HT-29 (cell line): ENCODE results near the gene SIX2. TPM values are rescaled to one million over a fixed set of nuclear protein-coding genes. Genes with fewer than 3 reads are reported as not detected.

Experiments used
- DNase-seq: peaks from one replicate; pipeline ENCODE4 v3.0.0-alpha.2; 2015; ENCODE audit warnings: low spot score
- total RNA-seq: library from RNA; depleted of rRNA; stranded (reverse); fragments of >200 nt; shearing (Covaris generic); gene quantifications from 2 replicates; pipeline ENCODE4 v1.2.3, GENCODE V29; 2014

Gene SIX2
- total RNA-seq, 1 experiment from 2014 or later = not detected

DNA sequence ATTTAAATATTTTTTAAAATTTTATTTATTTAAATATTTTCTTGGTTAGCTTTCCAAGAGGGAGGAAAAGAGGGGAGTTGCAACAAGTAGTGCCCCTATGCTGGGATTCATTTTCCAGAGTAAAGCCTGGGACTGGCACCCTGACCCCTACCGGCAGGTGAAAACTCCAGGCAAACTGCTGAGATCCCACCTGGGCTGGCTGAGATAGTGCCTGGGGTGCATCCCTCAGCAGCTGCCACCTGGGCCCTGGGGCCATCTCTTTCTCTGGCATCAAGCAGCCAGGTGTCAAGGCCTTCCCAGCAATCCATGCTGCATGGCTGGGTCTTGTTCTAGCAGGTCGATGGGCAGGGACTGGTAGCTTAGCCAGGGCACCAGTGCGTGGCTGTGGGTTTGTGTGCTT lies 6.6 kb downstream of the SIX2 start:
- DNase-seq = no peak

DNA sequence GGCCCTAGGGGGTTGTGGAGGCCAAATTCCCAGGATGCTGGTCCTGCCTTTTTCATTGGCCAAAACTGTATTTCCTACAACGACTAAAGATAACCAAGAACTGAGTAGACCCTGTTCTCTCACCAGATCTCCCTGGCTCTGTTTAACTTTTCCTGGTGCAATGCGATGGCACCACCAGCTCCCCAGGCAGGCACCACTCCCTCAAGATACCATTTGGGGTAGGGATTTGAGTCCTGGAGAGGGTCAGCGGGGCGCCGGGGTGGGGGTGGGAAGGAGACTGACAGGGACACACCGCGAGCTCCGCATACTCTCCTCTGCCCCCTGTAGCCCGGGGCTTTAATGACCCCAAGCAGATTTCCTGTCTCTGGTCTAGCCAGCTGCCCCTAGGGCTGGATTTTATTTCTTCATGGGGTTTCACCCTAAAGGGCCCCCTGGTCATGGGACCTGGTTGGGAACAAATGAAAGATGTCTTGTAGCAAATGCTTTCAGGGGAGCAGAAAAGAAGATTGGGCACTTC lies 7.3 kb downstream of the SIX2 start:
- no peak for DNase-seq

DNA sequence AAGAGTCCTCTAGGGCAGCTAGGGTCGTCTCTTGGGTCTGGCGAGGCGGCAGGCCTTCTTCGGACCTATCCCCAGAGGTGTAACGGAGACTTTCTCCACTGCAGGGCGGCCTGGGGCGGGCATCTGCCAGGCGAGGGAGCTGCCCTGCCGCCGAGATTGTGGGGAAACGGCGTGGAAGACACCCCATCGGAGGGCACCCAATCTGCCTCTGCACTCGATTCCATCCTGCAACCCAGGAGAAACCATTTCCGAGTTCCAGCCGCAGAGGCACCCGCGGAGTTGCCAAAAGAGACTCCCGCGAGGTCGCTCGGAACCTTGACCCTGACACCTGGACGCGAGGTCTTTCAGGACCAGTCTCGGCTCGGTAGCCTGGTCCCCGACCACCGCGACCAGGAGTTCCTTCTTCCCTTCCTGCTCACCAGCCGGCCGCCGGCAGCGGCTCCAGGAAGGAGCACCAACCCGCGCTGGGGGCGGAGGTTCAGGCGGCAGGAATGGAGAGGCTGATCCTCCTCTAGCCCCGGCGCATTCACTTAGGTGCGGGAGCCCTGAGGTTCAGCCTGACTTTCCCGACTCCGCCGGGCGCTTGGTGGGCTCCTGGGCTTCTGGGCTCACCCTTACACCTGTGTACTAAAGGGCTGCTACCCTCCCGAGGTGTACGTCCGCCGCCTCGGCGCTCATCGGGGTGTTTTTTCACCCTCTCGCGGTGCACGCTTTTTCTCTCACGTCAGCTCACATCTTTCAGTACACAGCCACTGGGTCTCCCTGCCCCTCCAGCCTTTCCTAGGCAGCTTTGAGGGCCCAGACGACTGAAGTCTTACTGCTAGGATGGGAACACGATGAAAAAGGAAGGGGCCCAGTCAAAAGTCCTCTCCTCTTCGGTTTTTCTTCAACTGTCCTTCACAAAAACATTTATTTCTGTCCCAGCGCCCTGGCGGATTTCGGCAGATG lies 8.1 kb downstream of the SIX2 start:
- no peak for DNase-seq

DNA sequence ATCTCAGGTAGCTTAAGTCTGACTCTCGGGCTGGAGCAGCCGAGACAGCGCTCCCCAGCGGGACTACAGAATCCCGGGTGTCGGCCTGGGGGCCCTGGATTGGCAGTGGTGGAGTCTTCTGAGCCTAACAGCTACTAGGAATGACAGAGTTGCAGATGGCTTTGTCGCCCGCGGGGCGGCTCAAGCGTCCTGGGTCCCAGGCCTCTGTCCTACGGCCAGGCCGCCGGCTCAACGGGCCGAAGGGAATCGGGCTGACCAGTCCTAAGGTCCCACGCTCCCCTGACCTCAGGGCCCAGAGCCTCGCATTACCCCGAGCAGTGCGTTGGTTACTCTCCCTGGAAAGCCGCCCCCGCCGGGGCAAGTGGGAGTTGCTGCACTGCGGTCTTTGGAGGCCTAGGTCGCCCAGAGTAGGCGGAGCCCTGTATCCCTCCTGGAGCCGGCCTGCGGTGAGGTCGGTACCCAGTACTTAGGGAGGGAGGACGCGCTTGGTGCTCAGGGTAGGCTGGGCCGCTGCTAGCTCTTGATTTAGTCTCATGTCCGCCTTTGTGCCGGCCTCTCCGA lies 8.8 kb downstream of the SIX2 start:
- DNase-seq = no peak

DNA sequence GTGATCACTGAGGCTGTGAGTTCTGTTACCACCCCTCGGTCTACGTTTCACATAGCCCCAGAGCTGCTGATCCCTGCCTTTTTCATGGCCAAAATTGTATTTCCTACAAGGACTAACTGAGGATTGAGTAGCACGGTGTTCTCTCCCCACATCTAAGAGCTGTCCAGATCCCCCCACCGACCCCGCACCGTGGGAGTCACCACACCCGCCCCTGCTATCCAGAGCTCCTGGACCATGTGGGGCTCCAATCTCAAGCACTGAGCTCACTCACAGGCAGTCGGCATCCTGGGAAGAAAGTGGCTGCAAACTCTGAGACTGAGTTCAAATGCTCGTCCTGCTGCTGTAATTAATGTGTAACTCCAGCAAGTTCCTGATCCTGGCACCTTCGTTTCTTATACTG lies 9.7 kb downstream of the SIX2 start:
- no peak for DNase-seq

DNA sequence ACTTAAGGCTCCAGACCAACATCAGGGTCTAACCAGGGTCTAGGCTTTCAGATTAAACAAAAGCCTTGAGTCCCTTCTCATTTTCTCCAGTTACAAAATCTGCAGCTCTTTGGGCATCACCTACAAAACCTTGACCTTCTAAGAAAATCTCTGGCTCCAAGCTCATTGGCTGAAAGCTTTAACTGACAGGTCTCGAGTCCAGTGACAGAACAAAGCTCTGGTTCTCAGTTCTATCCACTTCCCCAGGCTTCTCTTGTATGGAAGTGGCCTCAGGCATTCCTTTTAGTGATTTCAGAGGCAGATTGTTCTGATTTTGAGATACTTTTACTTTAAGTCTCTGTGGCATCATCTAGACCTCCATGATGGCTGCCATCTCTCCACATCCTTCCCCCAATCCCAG lies 11.3 kb downstream of the SIX2 start:
- DNase-seq = peak; percentile 20

DNA sequence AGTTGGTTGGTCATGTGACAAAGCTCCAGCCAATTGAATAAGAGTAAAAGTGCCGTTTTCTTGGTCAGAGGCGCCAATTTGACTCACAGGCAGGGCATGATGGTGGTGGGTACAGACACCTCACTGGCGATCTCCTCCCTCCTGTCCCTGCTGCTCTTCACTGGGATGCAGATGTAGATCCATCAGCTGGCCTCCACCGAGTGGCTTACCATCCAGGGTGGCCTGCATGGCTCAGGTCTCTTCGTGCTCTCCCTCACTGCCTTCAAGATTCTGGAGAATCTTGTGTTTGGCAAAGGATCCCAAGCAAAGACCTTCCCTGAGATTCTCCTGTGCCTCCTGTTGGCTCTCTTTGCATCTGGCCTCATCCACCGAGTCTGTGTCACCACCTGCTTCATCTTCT lies 12.9 kb downstream of the SIX2 start:
- no peak for DNase-seq

DNA sequence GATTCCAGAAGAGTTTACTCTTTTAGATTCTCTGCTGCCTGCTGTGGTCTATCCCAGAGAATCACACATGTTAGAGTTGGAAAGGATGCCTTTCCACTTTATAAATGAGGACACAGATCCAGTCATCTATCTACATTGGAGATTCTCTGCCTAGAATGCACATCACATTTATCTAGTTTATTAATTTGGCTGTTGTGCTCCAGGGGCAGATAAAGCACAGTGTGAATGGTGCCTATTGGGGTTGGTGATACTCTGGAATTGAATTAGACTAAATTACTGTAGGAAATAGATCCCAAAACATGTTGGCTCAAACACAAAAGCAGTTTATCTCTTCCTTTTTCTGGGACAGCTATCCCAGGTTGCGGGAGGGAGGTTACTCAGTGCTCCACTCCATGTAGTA lies 14.9 kb downstream of the SIX2 start:
- DNase-seq = no peak

DNA sequence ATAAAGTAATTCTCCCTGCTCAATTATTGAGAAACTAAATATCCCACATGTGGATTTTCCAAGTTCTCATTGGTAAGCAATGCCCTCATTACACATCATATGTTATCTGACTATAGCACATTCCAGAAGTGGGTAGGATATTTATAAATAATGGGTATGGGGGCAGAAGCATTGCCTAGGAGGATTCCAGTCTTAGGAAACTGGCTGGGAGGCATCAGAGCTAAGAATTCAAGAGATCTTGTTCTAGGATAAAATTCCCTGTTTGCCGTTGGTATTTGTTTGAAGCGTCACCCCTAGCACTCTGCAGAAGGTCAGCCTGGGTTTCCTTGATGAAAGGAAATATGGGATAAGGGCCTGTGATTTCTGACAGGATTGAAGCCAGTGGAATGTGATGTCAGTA lies 20.1 kb downstream of the SIX2 start:
- no peak for DNase-seq

DNA sequence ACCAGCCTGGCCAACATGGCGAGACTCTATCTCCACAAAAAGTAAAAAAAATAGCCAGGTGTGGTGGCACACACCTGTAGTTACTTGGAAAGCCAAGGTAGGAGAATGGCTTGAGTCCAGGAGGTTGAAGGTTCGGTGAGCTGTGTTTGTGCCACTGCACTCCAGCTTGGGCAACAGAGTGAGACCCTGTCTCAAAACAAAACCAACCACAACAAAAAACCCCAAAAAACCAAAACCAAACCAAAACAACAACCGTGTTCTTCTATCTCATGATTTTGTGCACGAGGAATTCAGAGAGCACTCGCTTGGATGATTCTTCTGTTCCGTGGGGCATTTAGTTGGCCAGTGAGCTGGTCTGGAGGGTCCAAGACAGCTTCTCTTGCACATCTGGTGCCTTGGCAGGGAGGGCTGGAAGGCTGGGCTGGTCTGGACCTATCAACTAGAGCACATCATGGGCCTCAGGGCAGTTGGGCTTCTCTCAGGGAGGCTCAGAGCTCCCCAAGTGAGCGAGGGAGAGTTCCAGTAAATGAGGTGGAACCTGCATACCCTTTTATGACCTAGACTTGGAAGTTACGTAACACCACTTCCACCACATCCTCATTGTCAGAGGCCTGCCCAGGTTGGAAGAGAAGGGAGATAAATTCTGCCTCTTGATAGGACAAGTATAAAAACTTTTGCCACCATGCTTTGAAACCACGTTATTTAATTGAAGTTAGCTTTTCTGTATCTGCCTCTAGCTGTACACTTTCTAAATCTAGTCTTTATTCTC lies 25.2 kb downstream of the SIX2 start:
- DNase-seq = no peak

DNA sequence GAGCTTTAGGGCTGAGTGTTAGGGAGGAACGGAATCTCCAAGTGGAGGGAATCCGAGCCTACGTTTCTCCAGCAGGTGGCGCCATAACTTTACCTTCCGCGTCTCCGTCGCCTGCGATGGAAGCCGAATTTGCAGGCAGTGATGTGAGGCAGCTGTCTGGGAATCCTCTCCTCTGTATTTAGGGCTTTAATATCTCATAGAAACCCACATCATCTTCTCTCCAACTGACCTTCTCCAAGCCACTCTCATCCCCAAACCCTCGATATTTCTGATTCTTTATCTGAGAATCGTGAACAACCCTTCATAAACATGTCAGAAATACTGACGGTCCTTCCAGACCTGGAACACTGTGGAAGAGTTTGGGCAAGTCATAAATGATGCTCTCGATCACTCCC lies 27.5 kb downstream of the SIX2 start:
- peak; percentile 86 for DNase-seq

DNA sequence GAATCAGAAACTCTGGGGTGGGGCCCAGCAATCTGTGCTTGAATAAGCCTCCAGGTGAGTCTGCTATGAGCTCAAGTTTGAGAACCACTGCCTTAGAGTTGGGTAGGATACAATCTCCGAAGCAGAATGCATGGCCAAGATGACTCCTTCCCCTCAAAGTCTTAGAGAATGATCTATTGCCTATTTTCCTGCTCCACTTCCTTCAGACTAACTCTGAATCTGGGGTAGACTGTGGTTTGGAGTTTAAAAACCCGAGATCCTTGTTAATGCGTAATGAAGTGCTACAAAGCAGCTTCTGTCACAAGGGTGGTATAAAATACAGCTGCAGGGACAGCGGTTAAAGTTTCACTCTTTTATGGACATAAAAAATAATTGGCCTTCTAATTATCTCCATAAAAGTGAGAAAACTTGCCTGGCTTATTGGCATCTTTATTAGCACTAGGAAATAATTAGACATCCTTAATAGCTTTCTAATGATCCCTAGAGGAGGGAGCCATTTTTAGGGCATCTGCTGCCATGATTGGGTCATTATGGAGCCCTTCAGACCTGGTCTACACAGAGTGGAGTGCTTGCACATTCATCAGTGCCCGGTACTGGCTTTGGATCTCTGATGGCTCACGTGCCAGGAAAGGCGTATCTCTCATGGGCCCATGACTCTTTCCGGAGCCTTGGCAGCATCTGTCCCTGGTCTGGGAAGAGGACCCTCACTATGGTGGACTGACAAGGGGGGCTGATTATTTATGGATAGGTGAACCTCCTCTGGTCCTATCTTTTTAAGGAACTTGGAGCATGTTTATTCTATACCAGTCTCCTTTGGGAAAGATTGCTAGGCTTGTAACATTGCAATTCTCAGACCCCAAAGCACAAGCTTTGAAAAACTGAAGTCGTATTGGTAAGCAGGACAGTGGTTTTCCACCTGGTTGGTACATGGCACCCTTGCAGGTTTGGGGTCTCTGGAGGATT lies 28.2 kb downstream of the SIX2 start:
- DNase-seq = no peak

DNA sequence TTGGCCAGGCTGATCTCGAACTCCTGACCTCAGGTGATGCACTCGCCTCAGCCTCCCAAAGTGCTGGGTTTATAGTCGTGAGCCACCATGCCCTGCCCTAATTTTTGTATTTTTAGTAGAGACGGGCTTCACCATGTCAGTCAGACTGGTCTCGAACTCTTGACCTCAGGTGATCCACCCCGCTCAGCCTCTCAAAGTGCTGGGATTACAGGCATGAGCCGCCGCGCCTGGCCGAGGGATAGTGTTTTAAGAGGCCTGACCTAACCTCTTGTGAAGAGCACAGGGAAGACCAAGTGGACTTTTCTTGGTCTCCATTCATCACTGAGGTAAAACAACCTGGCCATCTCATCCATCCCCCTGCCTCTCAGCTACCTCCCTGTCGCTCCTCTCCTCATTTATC lies 29.7 kb downstream of the SIX2 start:
- DNase-seq = no peak

DNA sequence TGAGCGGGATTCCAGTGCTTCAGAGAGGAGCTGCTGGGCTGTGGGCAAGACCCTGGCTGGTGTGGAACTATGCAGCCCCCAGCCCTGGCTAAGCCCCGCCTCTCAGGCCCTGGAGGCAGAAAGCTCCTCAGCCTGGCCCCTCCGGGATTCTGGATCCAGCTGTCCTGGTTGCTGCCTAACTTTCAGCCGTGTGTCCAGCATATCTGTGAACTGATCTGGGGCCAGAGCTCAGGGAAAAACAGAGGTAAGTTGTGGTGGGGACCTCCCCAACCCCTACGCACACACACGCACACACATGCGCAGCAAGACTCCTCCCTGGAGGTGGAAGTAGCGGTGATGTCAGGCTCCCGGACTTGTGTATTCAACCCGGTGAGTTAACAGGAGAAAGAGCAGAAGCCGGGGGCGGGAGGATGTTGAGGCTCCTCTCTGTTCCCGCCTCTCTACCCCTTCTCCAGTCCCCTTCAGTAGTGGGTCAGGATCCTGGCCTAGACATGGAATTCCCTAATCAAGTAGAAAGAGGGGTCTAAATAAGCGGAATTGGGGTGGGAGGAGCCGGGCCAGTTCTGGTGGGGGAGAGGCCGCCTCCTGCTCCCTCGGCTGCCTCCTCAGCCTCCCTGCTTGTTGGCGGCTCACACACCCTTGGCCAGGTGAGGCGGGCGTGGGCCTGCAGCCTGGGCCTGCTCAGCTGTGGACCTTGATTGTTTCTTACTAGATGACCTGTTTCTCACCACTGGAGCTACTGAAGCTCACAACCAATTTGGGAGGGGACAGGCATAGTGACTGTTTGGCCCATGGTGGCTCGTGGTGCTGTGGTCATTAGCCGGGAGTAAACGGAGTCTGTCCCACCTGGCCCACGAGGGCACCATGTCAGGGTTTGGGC lies 33.4 kb downstream of the SIX2 start:
- no peak for DNase-seq

DNA sequence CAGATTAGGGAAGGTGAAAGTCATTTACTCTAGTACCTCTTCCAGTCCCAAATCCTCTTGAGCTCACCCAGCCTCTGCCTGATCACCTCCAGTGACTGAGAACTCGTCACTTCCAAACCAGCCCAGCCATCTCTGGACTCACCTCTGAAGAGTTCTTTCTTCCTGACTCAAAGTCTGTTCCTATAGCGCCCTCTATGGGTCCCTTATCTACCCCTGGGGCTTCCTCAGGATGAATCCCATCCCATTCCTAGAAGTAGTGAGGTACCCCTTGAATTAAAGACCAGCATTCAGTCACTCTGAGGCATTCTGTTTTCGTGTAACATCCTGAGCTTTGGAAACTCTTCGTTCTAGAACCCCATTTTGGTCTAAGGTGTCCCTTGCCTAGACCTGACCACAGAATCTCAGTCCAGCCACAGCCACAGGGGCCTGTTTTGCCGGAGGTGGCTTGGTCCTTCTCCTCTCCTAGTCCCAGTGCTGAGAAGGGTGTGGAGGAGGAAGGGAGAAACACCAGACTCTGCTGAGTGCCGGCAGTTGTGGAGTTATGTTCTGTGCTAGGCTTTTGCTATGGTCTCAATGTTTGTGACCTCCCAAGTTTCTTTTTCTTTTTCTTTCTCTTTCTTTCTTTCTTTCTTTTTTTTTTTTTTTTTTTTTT lies 35.1 kb downstream of the SIX2 start:
- DNase-seq = peak; percentile 57

DNA sequence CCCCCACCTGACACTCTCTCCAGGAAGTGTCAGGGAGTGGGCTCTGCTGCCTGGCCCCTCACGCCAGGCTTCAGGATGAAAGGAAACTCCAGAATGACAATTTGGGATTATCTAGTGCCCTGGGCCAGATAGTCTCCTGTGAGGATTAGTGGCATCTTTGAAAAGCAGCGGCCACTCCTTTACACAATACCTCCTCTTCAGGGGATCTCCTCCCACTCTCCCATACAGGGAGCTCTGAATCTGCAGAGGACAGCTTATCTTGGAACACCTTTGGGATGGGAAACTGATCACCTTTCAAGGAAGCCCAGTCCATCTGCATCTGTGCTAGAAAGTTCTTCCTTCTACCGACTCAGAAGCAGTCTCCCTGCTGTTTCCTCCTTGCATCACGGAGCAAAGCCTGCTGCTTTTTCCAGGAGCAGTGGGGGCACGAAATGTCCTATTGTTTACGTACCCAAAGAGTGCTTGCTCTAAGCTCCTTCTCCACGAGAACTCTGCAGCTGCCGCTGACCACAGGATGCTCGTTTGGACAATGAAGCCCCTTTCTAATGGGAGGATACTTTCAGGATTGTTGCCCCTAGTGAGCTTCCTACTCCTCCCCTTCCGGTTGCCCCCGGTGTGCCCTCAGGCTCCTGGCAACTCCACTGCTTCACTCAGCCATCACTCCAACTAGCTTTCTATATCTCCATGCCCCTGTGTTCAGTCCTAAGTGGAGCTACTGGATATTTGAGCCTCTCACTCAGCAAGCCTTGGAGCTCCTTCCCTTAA lies 36.3 kb downstream of the SIX2 start:
- no peak for DNase-seq

DNA sequence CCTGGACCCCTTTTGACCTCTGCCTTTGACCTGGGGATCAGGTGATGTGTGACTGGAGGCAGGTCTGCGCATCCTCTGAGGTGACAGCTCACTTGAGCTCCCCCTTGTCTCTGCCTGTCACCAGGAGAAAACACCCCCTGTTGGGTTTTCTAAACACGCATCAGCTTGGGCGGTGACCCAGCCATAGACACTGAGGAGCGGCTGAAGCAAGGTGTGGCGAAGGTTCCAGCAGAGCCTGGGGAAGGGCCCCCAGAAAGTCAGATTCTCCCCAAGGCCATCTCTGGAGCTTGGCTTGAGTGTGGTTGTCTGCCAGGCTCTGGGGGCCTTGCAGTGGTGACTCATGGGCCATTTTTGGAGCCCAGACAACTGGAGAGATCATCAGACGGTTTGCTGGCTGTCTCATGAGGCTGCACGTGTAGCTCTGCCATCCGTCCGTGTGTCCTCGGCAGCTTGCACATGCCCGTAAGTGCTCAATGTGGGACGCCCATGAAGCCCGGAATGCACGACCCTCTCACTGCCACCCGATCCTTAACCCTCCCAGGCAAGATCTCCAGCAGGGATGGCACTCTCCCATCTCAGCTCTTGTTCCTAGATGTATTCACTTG lies 38.3 kb downstream of the SIX2 start:
- DNase-seq = no peak

DNA sequence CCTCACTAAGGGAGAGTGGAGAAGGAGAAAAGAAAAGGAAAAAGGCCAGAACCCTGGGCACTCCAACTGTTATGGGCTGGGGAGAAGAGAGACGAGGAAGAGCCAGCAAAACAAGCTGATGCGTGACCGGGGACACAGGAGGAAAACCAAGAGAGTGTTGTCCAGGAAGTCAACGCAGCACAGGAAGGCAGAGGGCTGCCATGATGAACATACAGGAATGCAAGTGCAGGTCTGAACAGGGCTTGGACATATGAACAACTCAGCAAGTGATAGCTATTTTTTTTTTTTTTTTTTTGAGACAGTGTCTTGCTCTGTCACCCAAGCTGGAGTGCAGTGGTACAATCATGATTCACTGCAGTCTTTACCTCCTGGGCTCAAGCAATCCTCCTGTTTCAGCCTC lies 39.3 kb downstream of the SIX2 start:
- no peak for DNase-seq
